HG03175 (cell line): ENCODE measurements around the gene KLK6.

Experiments used
- ATAC-seq: cut with Tn5 transposase; IDR thresholded peaks from one replicate; pipeline ENCODE4 v1.9.1; 2021; ENCODE audit warnings: mild to moderate bottlenecking, moderate library complexity; ENCODE audit not compliant: unreplicated experiment

Gene KLK6

GRCh38 chr19:50969413-50969760, at the start of gene KLK6:
TSS of gene KLK6 (minus strand) at chr19:50969591. CDS start at chr19:50968104, 1,487 bp downstream.
- ATAC-seq, result no peak

- no peak for ATAC-seq
Observed at GRCh38 chr19:51018745-51019543, 49.6 kb upstream of the KLK6 start.

- no peak for ATAC-seq
Observed at GRCh38 chr19:51016798-51017683, 47.6 kb upstream of the KLK6 start.

- ATAC-seq, result no peak
Observed at GRCh38 chr19:51015691-51016267, 46.4 kb upstream of the KLK6 start.

- ATAC-seq, result no peak
Observed at GRCh38 chr19:51014242-51014641, 44.9 kb upstream of the KLK6 start.

GRCh38 chr19:51012661-51013190, 43.3 kb upstream of the KLK6 start:
- no peak for ATAC-seq

GRCh38 chr19:51010066-51010795, 40.8 kb upstream of the KLK6 start:
- ATAC-seq, result no peak

- no peak for ATAC-seq
Observed at GRCh38 chr19:51009061-51009891, 39.9 kb upstream of the KLK6 start.

GRCh38 chr19:51007488-51007887, 38.1 kb upstream of the KLK6 start:
- no peak for ATAC-seq

GRCh38 chr19:51006406-51006805, 37.0 kb upstream of the KLK6 start:
- no peak for ATAC-seq

GRCh38 chr19:51005248-51005647, 35.9 kb upstream of the KLK6 start:
- no peak for ATAC-seq

GRCh38 chr19:51003316-51003715, 33.9 kb upstream of the KLK6 start:
- no peak for ATAC-seq

- ATAC-seq, result no peak
Observed at GRCh38 chr19:51002542-51003311, 33.3 kb upstream of the KLK6 start.

GRCh38 chr19:51002089-51002532, 32.7 kb upstream of the KLK6 start:
- no peak for ATAC-seq

- no peak for ATAC-seq
Observed at GRCh38 chr19:51001515-51001914, 32.1 kb upstream of the KLK6 start, which contains the start of gene KLK8. TSS of gene KLK8 (minus strand) at chr19:51001604. CDS start at chr19:51001167, 437 bp downstream.

GRCh38 chr19:51000981-51001380, 31.6 kb upstream of the KLK6 start:
- ATAC-seq, result no peak

GRCh38 chr19:51000426-51000825, 31.0 kb upstream of the KLK6 start:
- ATAC-seq, result no peak

- no peak for ATAC-seq
Observed at GRCh38 chr19:50998686-50999085, 29.3 kb upstream of the KLK6 start.

- ATAC-seq, result no peak
Observed at GRCh38 chr19:50998061-50998460, 28.7 kb upstream of the KLK6 start.
